Lower leg skin (tissue), 4 donors: Measurements from ENCODE around the gene GRIK4. TPM values are rescaled to one million over a fixed set of nuclear protein-coding genes. Genes with fewer than 3 reads are reported as not detected.
"Not testable (repeated sequence)": the region's sequence is repeated elsewhere in the genome, so short reads cannot be mapped to it uniquely, and the experiment has no call there.

Experiments
- DNase-seq, 2 donors: peaks; one replicate each; pipeline ENCODE4 v3.0.0-alpha.2; 2019; ENCODE audit warnings: low spot score in 2 of 2
- H3K4me3 ChIP-seq: fragments of 200-600 bp; sonication (generic); 2 replicates; pipeline ENCODE4 v1.5.1; 2017; ENCODE audit warnings: mild to moderate bottlenecking, low read depth; ENCODE audit not compliant: poor library complexity, severe bottlenecking
- POLR2A ChIP-seq, 2 donors: fragments of 450-650 bp; IDR thresholded peaks; one replicate each; pipeline ENCODE4 v1.6.1; 2016 to 2017; ENCODE audit warnings: antibody characterized with exemption in 2 of 2, mild to moderate bottlenecking in 1 of 2, moderate library complexity in 1 of 2
- WGBS, 2 donors: methylation state at CpG; one replicate each; pipeline ENCODE4 v1.1.5; 2018; 5-methylcytosine and 5-hydroxymethylcytosine counted together
- intact Hi-C: fragments of 100-400 bp; cut with DNase I; formaldehyde crosslinking; loops from one replicate; pipeline ENCODE4 v1.15.0; 2023; ENCODE audit warnings: low total_unique reads
- total RNA-seq, 4 donors: library from RNA; depleted of rRNA; stranded (reverse); fragments of >200 nt; gene quantifications; one replicate each; pipeline ENCODE4 v1.1.0, GENCODE V29; 2016
- TF ChIP-seq, protein P1 (sequence below), 3 donors: fragments of 450-650 bp; IDR thresholded peaks; one replicate each; pipeline ENCODE4 v1.5.1; 2016; ENCODE audit warnings: antibody characterized with exemption in 3 of 3, mild to moderate bottlenecking in 3 of 3, moderate library complexity in 2 of 3

GRIK4 gene
- total RNA-seq, 4 donors from 2014 or later, result 0.06 to 0.67 TPM; not detected in 2

DNA sequence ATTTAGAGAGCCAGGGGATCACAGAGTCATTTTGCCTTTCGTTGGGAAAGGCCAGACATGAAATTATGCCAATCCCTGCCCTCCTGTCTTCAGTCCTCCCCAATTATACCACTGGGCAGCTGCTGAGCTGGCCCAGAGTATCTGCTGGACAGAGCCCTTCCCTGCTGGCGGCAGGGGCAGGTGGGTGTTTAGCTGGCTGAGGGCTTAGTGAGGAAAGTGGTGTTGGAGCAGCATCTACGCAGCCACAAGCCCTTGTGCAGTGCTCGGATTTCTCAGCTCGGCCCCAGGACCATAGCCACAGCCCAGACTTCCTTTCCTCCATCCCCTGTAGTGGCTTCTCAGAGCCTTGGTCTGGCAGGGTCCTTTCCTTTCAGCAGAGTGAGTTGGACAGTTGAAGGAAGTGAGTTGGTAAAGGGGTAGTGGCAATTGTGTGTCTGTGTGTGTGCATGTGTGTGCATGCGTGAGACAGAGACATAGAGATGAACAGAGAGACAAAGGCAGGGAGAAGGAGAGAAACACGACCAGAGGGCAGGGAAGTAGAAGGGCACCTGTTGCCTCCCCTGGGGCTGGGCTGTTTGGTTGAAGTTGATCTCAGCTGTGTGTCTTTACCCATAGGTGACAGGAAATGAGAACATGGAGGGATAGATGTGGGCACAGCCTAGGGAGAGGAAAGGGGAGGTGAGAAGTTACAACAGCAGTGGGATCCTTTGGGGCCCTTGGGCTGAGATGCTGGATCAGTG lies 66.2 kb downstream of the GRIK4 start:
- no peak for DNase-seq
- TF ChIP-seq, protein P1, sequence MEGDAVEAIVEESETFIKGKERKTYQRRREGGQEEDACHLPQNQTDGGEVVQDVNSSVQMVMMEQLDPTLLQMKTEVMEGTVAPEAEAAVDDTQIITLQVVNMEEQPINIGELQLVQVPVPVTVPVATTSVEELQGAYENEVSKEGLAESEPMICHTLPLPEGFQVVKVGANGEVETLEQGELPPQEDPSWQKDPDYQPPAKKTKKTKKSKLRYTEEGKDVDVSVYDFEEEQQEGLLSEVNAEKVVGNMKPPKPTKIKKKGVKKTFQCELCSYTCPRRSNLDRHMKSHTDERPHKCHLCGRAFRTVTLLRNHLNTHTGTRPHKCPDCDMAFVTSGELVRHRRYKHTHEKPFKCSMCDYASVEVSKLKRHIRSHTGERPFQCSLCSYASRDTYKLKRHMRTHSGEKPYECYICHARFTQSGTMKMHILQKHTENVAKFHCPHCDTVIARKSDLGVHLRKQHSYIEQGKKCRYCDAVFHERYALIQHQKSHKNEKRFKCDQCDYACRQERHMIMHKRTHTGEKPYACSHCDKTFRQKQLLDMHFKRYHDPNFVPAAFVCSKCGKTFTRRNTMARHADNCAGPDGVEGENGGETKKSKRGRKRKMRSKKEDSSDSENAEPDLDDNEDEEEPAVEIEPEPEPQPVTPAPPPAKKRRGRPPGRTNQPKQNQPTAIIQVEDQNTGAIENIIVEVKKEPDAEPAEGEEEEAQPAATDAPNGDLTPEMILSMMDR (IDR thresholded peaks at IDR 0.05), result no peak
- TF ChIP-seq POLR2A (IDR thresholded peaks at IDR 0.05), result no peak
- no peak overlapping the region for H3K4me3 ChIP-seq
- 63 to 82% methylated on average over 7 of the region's 7 CpGs for WGBS, 2 donors
- intact Hi-C loops, result no loop called here

DNA sequence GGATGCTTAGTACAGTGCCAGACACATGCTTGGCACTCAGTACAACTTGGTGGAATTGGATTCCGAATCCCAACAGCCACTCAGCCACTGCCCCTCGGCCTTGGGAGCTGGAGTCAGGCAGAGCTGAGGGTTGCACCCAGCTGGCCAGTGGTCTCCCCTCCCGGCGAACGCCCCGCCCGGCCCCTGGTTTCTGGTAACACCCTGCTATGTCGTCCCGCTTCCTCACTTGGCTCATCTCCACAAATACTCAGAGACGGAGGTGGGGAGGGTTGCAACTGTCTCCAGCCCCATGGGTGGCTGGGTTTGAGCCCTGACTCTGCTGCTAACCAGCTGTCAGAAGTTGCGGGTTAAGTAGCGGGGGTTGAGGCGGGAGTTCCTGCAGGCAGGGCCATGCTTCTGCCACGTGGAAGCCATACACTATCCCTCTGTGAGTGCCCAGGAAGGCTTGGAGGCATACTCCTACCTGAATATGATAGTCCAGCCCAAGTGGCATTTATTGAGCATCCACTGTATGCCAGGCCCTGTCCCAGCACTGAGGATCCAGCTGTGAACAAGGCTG lies 67.1 kb downstream of the GRIK4 start:
- DNase-seq, result no peak
- TF ChIP-seq, protein P1 (IDR thresholded peaks at IDR 0.05), result no peak
- no peak for TF ChIP-seq POLR2A (IDR thresholded peaks at IDR 0.05)
- WGBS, 2 donors, result 59 to 67% methylated on average over 10 to 14 of the region's 14 CpGs

DNA sequence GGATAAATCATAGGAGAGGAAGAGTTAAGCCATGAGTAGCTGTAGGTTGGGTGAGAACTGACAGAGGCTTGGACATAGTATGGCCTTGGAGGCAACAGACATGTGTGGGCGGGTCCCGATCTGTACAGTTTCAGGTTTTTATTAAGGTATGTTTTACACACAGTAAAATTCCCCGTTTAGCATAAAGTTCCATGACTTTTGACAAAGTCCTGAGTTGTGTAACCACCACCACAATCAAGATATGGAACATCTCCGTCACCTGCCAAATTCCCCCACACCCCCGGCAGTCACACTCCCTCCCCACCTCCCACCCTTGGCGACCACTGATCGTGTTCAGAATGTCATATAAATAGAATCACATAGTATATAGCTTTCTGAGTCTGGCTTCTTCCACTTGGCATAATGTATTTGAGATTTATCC lies 68.1 kb downstream of the GRIK4 start:
- DNase-seq, result no peak

More for the DNA sequence above, 67.1 kb downstream of the GRIK4 start:
- intact Hi-C loops, result no loop called here
- H3K4me3 ChIP-seq, result no peak overlapping the region

DNA sequence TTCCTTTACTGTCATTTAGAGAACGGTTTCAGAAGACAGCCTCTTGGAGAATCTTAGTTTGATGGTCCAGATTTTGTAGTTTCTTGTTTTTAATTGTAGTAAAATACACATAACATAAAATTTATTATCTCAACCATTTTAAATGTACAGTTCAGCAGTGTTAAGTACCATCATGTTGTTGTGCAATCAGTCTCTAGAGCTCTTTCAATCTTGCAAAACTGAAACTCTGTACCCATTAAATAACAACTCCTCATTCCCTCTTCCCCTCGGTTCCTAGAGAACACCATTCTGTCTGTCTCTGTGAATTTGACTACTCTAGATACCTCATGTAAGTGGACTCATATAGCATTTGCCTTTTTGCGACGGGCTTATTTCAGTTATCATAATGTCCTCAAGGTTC lies 69.8 kb downstream of the GRIK4 start:
- DNase-seq, result no peak
- no peak overlapping the region for H3K4me3 ChIP-seq
- WGBS, 2 donors, result 44% methylated on average over 4 of the region's 4 CpGs
- intact Hi-C loops, result no loop called here
- TF ChIP-seq, protein P1 (IDR thresholded peaks at IDR 0.05), result no peak
- TF ChIP-seq POLR2A (IDR thresholded peaks at IDR 0.05), result no peak

More for the DNA sequence above, 68.1 kb downstream of the GRIK4 start:
- no peak overlapping the region for H3K4me3 ChIP-seq
- TF ChIP-seq POLR2A (IDR thresholded peaks at IDR 0.05), result no peak
- TF ChIP-seq, protein P1 (IDR thresholded peaks at IDR 0.05), result no peak
- 45 to 46% methylated on average over 7 of the region's 7 CpGs for WGBS, 2 donors
- intact Hi-C loops, result no loop called here

DNA sequence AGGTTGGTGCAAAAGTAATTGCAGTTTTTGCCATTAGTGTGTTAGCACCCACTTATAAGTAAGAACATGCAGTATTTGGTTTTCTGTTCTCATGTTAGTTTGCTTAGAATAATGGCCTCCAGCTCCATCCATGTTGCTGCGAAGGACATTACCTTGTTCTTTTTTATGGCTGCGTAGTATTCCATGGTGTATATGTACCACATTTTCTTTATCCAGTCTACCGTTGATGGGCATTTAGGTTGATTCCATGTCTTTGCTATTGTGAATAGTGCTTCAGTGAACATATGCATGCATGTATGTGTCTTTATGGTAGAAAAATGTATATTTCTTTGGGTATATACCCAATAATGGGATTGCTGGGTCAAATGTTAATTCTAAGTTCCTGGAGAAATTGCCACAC lies 71.0 kb downstream of the GRIK4 start:
- DNase-seq, H3K4me3 ChIP-seq, intact Hi-C loops: not testable (repeated sequence)
- 92 to 96% methylated on average over 3 of the region's 3 CpGs for WGBS, 2 donors

DNA sequence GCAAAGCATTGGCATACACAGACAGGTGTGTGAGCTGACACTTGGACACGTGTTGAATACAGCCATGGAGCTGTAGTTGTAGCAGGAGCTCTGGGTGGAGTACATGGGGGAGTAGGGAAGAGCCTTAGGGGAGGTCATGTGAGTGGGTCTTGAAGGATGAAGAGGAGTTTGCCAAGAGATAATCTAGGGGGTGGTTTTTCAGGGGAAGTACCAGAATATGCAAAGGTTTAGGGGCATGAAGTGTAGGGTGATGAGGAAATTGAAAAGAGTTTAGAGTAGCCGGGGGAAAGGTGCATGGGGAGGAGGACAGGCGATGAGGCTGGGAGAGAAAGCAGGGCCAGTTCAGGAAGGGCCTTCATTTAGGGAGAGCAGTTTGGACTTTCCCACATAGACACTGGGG lies 74.5 kb downstream of the GRIK4 start:
- intact Hi-C loops, result no loop called here
- no peak for DNase-seq
- no peak for TF ChIP-seq POLR2A (IDR thresholded peaks at IDR 0.05)
- TF ChIP-seq, protein P1 (IDR thresholded peaks at IDR 0.05), result no peak
- H3K4me3 ChIP-seq, result no peak overlapping the region
- WGBS, 2 donors, result 65 to 69% methylated on average over 3 of the region's 3 CpGs
